Measurements from ENCODE around the gene ZWILCH.

- TF ChIP-seq, protein P1, sequence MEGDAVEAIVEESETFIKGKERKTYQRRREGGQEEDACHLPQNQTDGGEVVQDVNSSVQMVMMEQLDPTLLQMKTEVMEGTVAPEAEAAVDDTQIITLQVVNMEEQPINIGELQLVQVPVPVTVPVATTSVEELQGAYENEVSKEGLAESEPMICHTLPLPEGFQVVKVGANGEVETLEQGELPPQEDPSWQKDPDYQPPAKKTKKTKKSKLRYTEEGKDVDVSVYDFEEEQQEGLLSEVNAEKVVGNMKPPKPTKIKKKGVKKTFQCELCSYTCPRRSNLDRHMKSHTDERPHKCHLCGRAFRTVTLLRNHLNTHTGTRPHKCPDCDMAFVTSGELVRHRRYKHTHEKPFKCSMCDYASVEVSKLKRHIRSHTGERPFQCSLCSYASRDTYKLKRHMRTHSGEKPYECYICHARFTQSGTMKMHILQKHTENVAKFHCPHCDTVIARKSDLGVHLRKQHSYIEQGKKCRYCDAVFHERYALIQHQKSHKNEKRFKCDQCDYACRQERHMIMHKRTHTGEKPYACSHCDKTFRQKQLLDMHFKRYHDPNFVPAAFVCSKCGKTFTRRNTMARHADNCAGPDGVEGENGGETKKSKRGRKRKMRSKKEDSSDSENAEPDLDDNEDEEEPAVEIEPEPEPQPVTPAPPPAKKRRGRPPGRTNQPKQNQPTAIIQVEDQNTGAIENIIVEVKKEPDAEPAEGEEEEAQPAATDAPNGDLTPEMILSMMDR (conservative IDR thresholded peaks at IDR 0.05 in 1 of 2, IDR thresholded peaks at IDR 0.05 in 1 of 2; ENCODE audit: low read depth in 1 of 2, low read length in 2 of 2): no peak
- TF ChIP-seq EZH2 (IDR thresholded peaks at IDR 0.05; ENCODE audit: low read length, missing control alignments): no peak
These were observed 29.9 kb downstream of the ZWILCH start for GRCh38 chr15:66535056-66535455.
